Stimulated activated CD8-positive, alpha-beta memory T cell treated with anti-CD3 and anti-CD28 coated beads, Interleukin-7, amount 100 ng/mL, for 4 hours (primary cell): ENCODE data around the gene POLR2A.
A peak's percentile ranks its signal among the peaks of the same experiment; 100 is the strongest.
"Not testable (repeated sequence)": the region's sequence is repeated elsewhere in the genome, so short reads cannot be mapped to it uniquely, and the experiment has no call there.

ENCODE experiments used
- DNase-seq, 2 donors: peaks; one replicate each; pipeline ENCODE4 v3.0.0-alpha.2; 2020; ENCODE audit warnings: low read depth in 2 of 2

The POLR2A gene

GRCh38 chr17:7478276-7479212 is 5.6 kb upstream of the POLR2A start:
- DNase-seq: peak in 1 of 2 donors; percentile 59

- DNase-seq: peak in 1 of 2 donors; percentile 65
These were observed 4.7 kb upstream of the POLR2A start, which contains the start of gene ZBTB4 for GRCh38 chr17:7479213-7480088. Gene ZBTB4, minus strand, starts transcription at chr17:7479631. Its CDS starts 12,830 bp downstream, at chr17:7466801.

- DNase-seq: no peak
These were observed 4.1 kb upstream of the POLR2A start for GRCh38 chr17:7480089-7480384.

GRCh38 chr17:7481275-7481674 is 2.9 kb upstream of the POLR2A start, which contains the start of gene SLC35G6:
Gene SLC35G6, plus strand, starts transcription at chr17:7481446. Its CDS starts 71 bp downstream, at chr17:7481517.
- DNase-seq: not testable (repeated sequence)

GRCh38 chr17:7481842-7482741 is 2.1 kb upstream of the POLR2A start:
- DNase-seq: not testable (repeated sequence)

GRCh38 chr17:7482742-7483088 is 1.5 kb upstream of the POLR2A start:
- not testable (repeated sequence) for DNase-seq

GRCh38 chr17:7483255-7484066 is 705 bp upstream of the POLR2A start:
- peak; percentile 89 to 93 for DNase-seq

- no peak for DNase-seq
These were observed 782 bp downstream of the POLR2A start for GRCh38 chr17:7484919-7485377.

GRCh38 chr17:7486181-7486580 is 2.0 kb downstream of the POLR2A start:
- no peak for DNase-seq

GRCh38 chr17:7490144-7490543 is 6.0 kb downstream of the POLR2A start:
- no peak for DNase-seq

GRCh38 chr17:7491583-7491982 is 7.4 kb downstream of the POLR2A start:
- DNase-seq: no peak

- DNase-seq: no peak
These were observed 9.8 kb downstream of the POLR2A start for GRCh38 chr17:7493941-7494340.

GRCh38 chr17:7495906-7496434 is 11.8 kb downstream of the POLR2A start:
- no peak for DNase-seq

- DNase-seq: no peak
These were observed 12.5 kb downstream of the POLR2A start for GRCh38 chr17:7496470-7497183.

GRCh38 chr17:7497228-7497627 is 13.1 kb downstream of the POLR2A start:
- DNase-seq: no peak

- no peak for DNase-seq
These were observed 13.5 kb downstream of the POLR2A start for GRCh38 chr17:7497636-7498035.

- DNase-seq: no peak
These were observed 15.0 kb downstream of the POLR2A start for GRCh38 chr17:7499161-7499560.

- DNase-seq: no peak
These were observed 17.6 kb downstream of the POLR2A start for GRCh38 chr17:7501729-7502128.

- DNase-seq: no peak
These were observed 18.1 kb downstream of the POLR2A start for GRCh38 chr17:7502171-7502847.
